ENCODE measurements around the gene ROR1. TPM values are rescaled to one million over a fixed set of nuclear protein-coding genes. Genes with fewer than 3 reads are reported as not detected.

Gene ROR1
- total and polyA plus RNA-seq, 3 experiments from 2014 or later: not detected

GRCh38 chr1:63922848-63923247 is 149.0 kb downstream of the ROR1 start:
- no peaks in the 10 kb centered on the region for H3K9me3 Mint-ChIP-seq
- CTCF ChIA-PET: interaction anchor here (1.5 kb wide), 1 partner anchor 14 kb away, joined by 3 read pairs; no protein-coding TSS in a partner anchor
- POLR2A ChIA-PET: no interaction called here
- Histone ChIP-seq H3K4me3 (ENCODE audit: low read length) (no peak overlapping the region), H3K27ac (ENCODE audit: low read depth, low read length) (no peak overlapping the region), H3K27me3 (ENCODE audit: insufficient read depth, low read length, poor library complexity, severe bottlenecking) (no peaks in the 10 kb centered on the region), H3K36me3 (ENCODE audit: insufficient read depth, low read length) (no peaks in the 10 kb centered on the region), H3K9me3 (ENCODE audit: low read length) (no peaks in the 10 kb centered on the region), H3K4me1 (ENCODE audit: insufficient read depth, low read length) (no peaks in the 10 kb centered on the region)
- H3K36me3 Mint-ChIP-seq: no peaks in the 10 kb centered on the region
- H3K27ac Mint-ChIP-seq: no peak overlapping the region
- no peaks in the 10 kb centered on the region for H3K4me1 Mint-ChIP-seq
- no peak for DNase-seq
- no peak overlapping the region for H3K4me3 Mint-ChIP-seq
- peaks cover 0 to 8% of the 10 kb centered on the region in 2 donors for H3K27me3 Mint-ChIP-seq

GRCh38 chr1:63923302-63923701 is 149.5 kb downstream of the ROR1 start:
- CTCF ChIA-PET: interaction anchor here (1.5 kb wide), 1 partner anchor 14 kb away, joined by 3 read pairs; no protein-coding TSS in a partner anchor
- Histone ChIP-seq H3K36me3 (ENCODE audit: insufficient read depth, low read length) (no peaks in the 10 kb centered on the region), H3K4me1 (ENCODE audit: insufficient read depth, low read length) (no peaks in the 10 kb centered on the region), H3K27me3 (ENCODE audit: insufficient read depth, low read length, poor library complexity, severe bottlenecking) (no peaks in the 10 kb centered on the region), H3K9me3 (ENCODE audit: low read length) (no peaks in the 10 kb centered on the region), H3K27ac (ENCODE audit: low read depth, low read length) (no peak overlapping the region), H3K4me3 (ENCODE audit: low read length) (no peak overlapping the region)
- Mint-ChIP-seq H3K27me3 (peaks cover 0 to 8% of the 10 kb centered on the region in 2 donors), H3K36me3 (no peaks in the 10 kb centered on the region), H3K4me3 (no peak overlapping the region), H3K4me1 (no peaks in the 10 kb centered on the region), H3K9me3 (peaks cover 0 to 4% (median 0%) of the 10 kb centered on the region in 5 donors), H3K27ac (no peak overlapping the region)
- POLR2A ChIA-PET: no interaction called here
- DNase-seq: no peak

GRCh38 chr1:63924600-63924999 is 150.8 kb downstream of the ROR1 start:
- Histone ChIP-seq H3K27ac (ENCODE audit: low read depth, low read length) (no peak overlapping the region), H3K9me3 (ENCODE audit: low read length) (no peaks in the 10 kb centered on the region), H3K36me3 (ENCODE audit: insufficient read depth, low read length) (no peaks in the 10 kb centered on the region), H3K4me1 (ENCODE audit: insufficient read depth, low read length) (no peaks in the 10 kb centered on the region), H3K4me3 (ENCODE audit: low read length) (no peak overlapping the region), H3K27me3 (ENCODE audit: insufficient read depth, low read length, poor library complexity, severe bottlenecking) (no peaks in the 10 kb centered on the region)
- ChIA-PET CTCF (no interaction called here), POLR2A (no interaction called here)
- Mint-ChIP-seq H3K4me3 (no peak overlapping the region), H3K27ac (no peak overlapping the region), H3K4me1 (no peaks in the 10 kb centered on the region), H3K9me3 (peaks cover 0 to 4% (median 0%) of the 10 kb centered on the region in 5 donors), H3K36me3 (no peaks in the 10 kb centered on the region), H3K27me3 (peaks cover 4 to 14% of the 10 kb centered on the region in 2 donors)
- DNase-seq: no peak

GRCh38 chr1:63928186-63929105 is 154.6 kb downstream of the ROR1 start:
- Mint-ChIP-seq H3K27me3 (peaks cover 7 to 18% of the 10 kb centered on the region in 2 donors), H3K4me1 (no peaks in the 10 kb centered on the region), H3K36me3 (no peaks in the 10 kb centered on the region), H3K27ac (no peak overlapping the region), H3K4me3 (no peak overlapping the region), H3K9me3 (peaks cover 0 to 4% (median 0%) of the 10 kb centered on the region in 5 donors)
- no peaks in the 10 kb centered on the region for H3K36me3 ChIP-seq (ENCODE audit: insufficient read depth, low read length)
- no peaks in the 10 kb centered on the region for H3K4me1 ChIP-seq (ENCODE audit: insufficient read depth, low read length)
- ChIA-PET CTCF (no interaction called here), POLR2A (no interaction called here)
- no peak overlapping the region for H3K4me3 ChIP-seq (ENCODE audit: low read length)
- H3K27me3 ChIP-seq (ENCODE audit: insufficient read depth, low read length, poor library complexity, severe bottlenecking): no peaks in the 10 kb centered on the region
- no peaks in the 10 kb centered on the region for H3K9me3 ChIP-seq (ENCODE audit: low read length)
- DNase-seq: no peak
- no peak overlapping the region for H3K27ac ChIP-seq (ENCODE audit: low read depth, low read length)

GRCh38 chr1:63929106-63929478 is 155.3 kb downstream of the ROR1 start:
- no peak overlapping the region for H3K4me3 Mint-ChIP-seq
- POLR2A ChIA-PET: no interaction called here

GRCh38 chr1:63931468-63931867 is 157.7 kb downstream of the ROR1 start:
- H3K27me3 Mint-ChIP-seq: peaks cover 9 to 18% of the 10 kb centered on the region in 2 donors
- no peaks in the 10 kb centered on the region for H3K4me1 ChIP-seq (ENCODE audit: insufficient read depth, low read length)
- no peaks in the 10 kb centered on the region for H3K36me3 Mint-ChIP-seq
- peaks cover 0 to 4% (median 0%) of the 10 kb centered on the region in 5 donors for H3K9me3 Mint-ChIP-seq
- H3K4me3 ChIP-seq (ENCODE audit: low read length): no peak overlapping the region
- no peaks in the 10 kb centered on the region for H3K9me3 ChIP-seq (ENCODE audit: low read length)
- ChIA-PET POLR2A (no interaction called here), CTCF (no interaction called here)
- no peaks in the 10 kb centered on the region for H3K36me3 ChIP-seq (ENCODE audit: insufficient read depth, low read length)
- no peaks in the 10 kb centered on the region for H3K27me3 ChIP-seq (ENCODE audit: insufficient read depth, low read length, poor library complexity, severe bottlenecking)
- no peak overlapping the region for H3K27ac ChIP-seq (ENCODE audit: low read depth, low read length)
- DNase-seq: no peak
- H3K27ac Mint-ChIP-seq: no peak overlapping the region
- H3K4me1 Mint-ChIP-seq: no peaks in the 10 kb centered on the region
- no peak overlapping the region for H3K4me3 Mint-ChIP-seq

More at GRCh38 chr1:63929106-63929478, 155.3 kb downstream of the ROR1 start:
- Histone ChIP-seq H3K4me3 (ENCODE audit: low read length) (no peak overlapping the region), H3K36me3 (ENCODE audit: insufficient read depth, low read length) (no peaks in the 10 kb centered on the region), H3K4me1 (ENCODE audit: insufficient read depth, low read length) (no peaks in the 10 kb centered on the region), H3K27ac (ENCODE audit: low read depth, low read length) (no peak overlapping the region), H3K9me3 (ENCODE audit: low read length) (no peaks in the 10 kb centered on the region), H3K27me3 (ENCODE audit: insufficient read depth, low read length, poor library complexity, severe bottlenecking) (no peaks in the 10 kb centered on the region)
- CTCF ChIA-PET: no interaction called here
- no peak overlapping the region for H3K27ac Mint-ChIP-seq
- H3K4me1 Mint-ChIP-seq: no peaks in the 10 kb centered on the region
- DNase-seq: no peak
- peaks cover 7 to 18% of the 10 kb centered on the region in 2 donors for H3K27me3 Mint-ChIP-seq
- peaks cover 0 to 4% (median 0%) of the 10 kb centered on the region in 5 donors for H3K9me3 Mint-ChIP-seq
- no peaks in the 10 kb centered on the region for H3K36me3 Mint-ChIP-seq

- no peaks in the 10 kb centered on the region for H3K4me1 ChIP-seq (ENCODE audit: insufficient read depth, low read length)
- no peaks in the 10 kb centered on the region for H3K36me3 ChIP-seq (ENCODE audit: insufficient read depth, low read length)
- no peak overlapping the region for H3K4me3 ChIP-seq (ENCODE audit: low read length)
- H3K27ac Mint-ChIP-seq: no peak overlapping the region
- H3K9me3 Mint-ChIP-seq: no peaks in the 10 kb centered on the region
- H3K4me3 Mint-ChIP-seq: no peak overlapping the region
- H3K9me3 ChIP-seq (ENCODE audit: low read length): no peaks in the 10 kb centered on the region
- H3K27me3 ChIP-seq (ENCODE audit: insufficient read depth, low read length, poor library complexity, severe bottlenecking): no peaks in the 10 kb centered on the region
- DNase-seq: no peak
- H3K27me3 Mint-ChIP-seq: peaks cover 7 to 10% of the 10 kb centered on the region in 2 donors
- POLR2A ChIA-PET: no interaction called here
- H3K4me1 Mint-ChIP-seq: no peaks in the 10 kb centered on the region
- CTCF ChIA-PET: interaction anchor here (1.0 kb wide), 1 partner anchor 24 kb away, joined by 3 read pairs; no protein-coding TSS in a partner anchor
- H3K36me3 Mint-ChIP-seq: no peaks in the 10 kb centered on the region
- H3K27ac ChIP-seq (ENCODE audit: low read depth, low read length): no peak overlapping the region
These were observed 160.9 kb downstream of the ROR1 start for GRCh38 chr1:63934697-63935096.

- Histone ChIP-seq H3K27ac (ENCODE audit: low read depth, low read length) (no peak overlapping the region), H3K36me3 (ENCODE audit: insufficient read depth, low read length) (no peaks in the 10 kb centered on the region), H3K4me1 (ENCODE audit: insufficient read depth, low read length) (no peaks in the 10 kb centered on the region), H3K27me3 (ENCODE audit: insufficient read depth, low read length, poor library complexity, severe bottlenecking) (no peaks in the 10 kb centered on the region), H3K9me3 (ENCODE audit: low read length) (no peaks in the 10 kb centered on the region), H3K4me3 (ENCODE audit: low read length) (no peak overlapping the region)
- ChIA-PET CTCF (interaction anchor here (1.0 kb wide), 1 partner anchor 23 kb away, joined by 3 read pairs; no protein-coding TSS in a partner anchor), POLR2A (no interaction called here)
- H3K4me3 Mint-ChIP-seq: no peak overlapping the region
- peaks cover 9 to 10% of the 10 kb centered on the region in 2 donors for H3K27me3 Mint-ChIP-seq
- H3K9me3 Mint-ChIP-seq: no peaks in the 10 kb centered on the region
- no peaks in the 10 kb centered on the region for H3K4me1 Mint-ChIP-seq
- H3K27ac Mint-ChIP-seq: no peak overlapping the region
- no peaks in the 10 kb centered on the region for H3K36me3 Mint-ChIP-seq
- no peak for DNase-seq
These were observed 161.3 kb downstream of the ROR1 start for GRCh38 chr1:63935143-63935542.

Measured in CD8-positive, alpha-beta memory T cell (primary cell).